ENCODE data around the gene NXPH1.

NXPH1 gene

GRCh38 chr7:8391353-8392062, 41.9 kb upstream of the NXPH1 start:
- no peak overlapping the region for H3K27ac ChIP-seq
- TF ChIP-seq POLR2AphosphoS5 (IDR thresholded peaks at IDR 0.05; ENCODE audit: borderline replicate concordance, low read depth, low read length): no peak
- TF ChIP-seq EZH2 (IDR thresholded peaks at IDR 0.05): no peak
- TF ChIP-seq FOXP2 (optimal IDR thresholded peaks at IDR 0.05; ENCODE audit: control extremely low read depth, extremely low read length, insufficient read depth): no peak
- no peak overlapping the region for H3K9ac ChIP-seq (ENCODE audit: insufficient read length)
- no peaks in the 10 kb centered on the region for H3K9me3 ChIP-seq (ENCODE audit: low read depth, low read length)
- no peak for DNase-seq (ENCODE audit: low read depth, low spot score)
- H3K36me3 ChIP-seq (ENCODE audit: insufficient read depth, low read length): no peaks in the 10 kb centered on the region
- H3K4me3 ChIP-seq: no peak overlapping the region

- H3K9ac ChIP-seq (ENCODE audit: insufficient read length): no peak overlapping the region
- no peaks in the 10 kb centered on the region for H3K36me3 ChIP-seq (ENCODE audit: insufficient read depth, low read length)
- no peak overlapping the region for H3K27ac ChIP-seq
- H3K4me3 ChIP-seq: no peak overlapping the region
- no peak for TF ChIP-seq POLR2AphosphoS5 (IDR thresholded peaks at IDR 0.05; ENCODE audit: borderline replicate concordance, low read depth, low read length)
- TF ChIP-seq EZH2 (IDR thresholded peaks at IDR 0.05): no peak
- no peak for TF ChIP-seq FOXP2 (optimal IDR thresholded peaks at IDR 0.05; ENCODE audit: control extremely low read depth, extremely low read length, insufficient read depth)
- DNase-seq (ENCODE audit: low read depth, low spot score): no peak
- no peaks in the 10 kb centered on the region for H3K9me3 ChIP-seq (ENCODE audit: low read depth, low read length)
Measured at GRCh38 chr7:8396294-8396693, 37.1 kb upstream of the NXPH1 start.

GRCh38 chr7:8408871-8409270, 24.5 kb upstream of the NXPH1 start:
- TF ChIP-seq FOXP2 (optimal IDR thresholded peaks at IDR 0.05; ENCODE audit: control extremely low read depth, extremely low read length, insufficient read depth) (no peak), EZH2 (IDR thresholded peaks at IDR 0.05) (no peak), POLR2AphosphoS5 (IDR thresholded peaks at IDR 0.05; ENCODE audit: borderline replicate concordance, low read depth, low read length) (no peak)
- DNase-seq (ENCODE audit: low read depth, low spot score): no peak
- no peaks in the 10 kb centered on the region for H3K9me3 ChIP-seq (ENCODE audit: low read depth, low read length)

GRCh38 chr7:8411103-8411502, 22.3 kb upstream of the NXPH1 start:
- H3K27ac ChIP-seq: no peak overlapping the region
- no peaks in the 10 kb centered on the region for H3K36me3 ChIP-seq (ENCODE audit: insufficient read depth, low read length)
- no peak overlapping the region for H3K4me3 ChIP-seq
- no peak for DNase-seq (ENCODE audit: low read depth, low spot score)
- no peak overlapping the region for H3K9ac ChIP-seq (ENCODE audit: insufficient read length)
- no peaks in the 10 kb centered on the region for H3K9me3 ChIP-seq (ENCODE audit: low read depth, low read length)
- TF ChIP-seq FOXP2 (optimal IDR thresholded peaks at IDR 0.05; ENCODE audit: control extremely low read depth, extremely low read length, insufficient read depth): no peak
- no peak for TF ChIP-seq POLR2AphosphoS5 (IDR thresholded peaks at IDR 0.05; ENCODE audit: borderline replicate concordance, low read depth, low read length)
- TF ChIP-seq EZH2 (IDR thresholded peaks at IDR 0.05): no peak

More at GRCh38 chr7:8408871-8409270, 24.5 kb upstream of the NXPH1 start:
- no peak overlapping the region for H3K27ac ChIP-seq
- no peak overlapping the region for H3K4me3 ChIP-seq
- H3K36me3 ChIP-seq (ENCODE audit: insufficient read depth, low read length): no peaks in the 10 kb centered on the region
- H3K9ac ChIP-seq (ENCODE audit: insufficient read length): no peak overlapping the region

- H3K4me3 ChIP-seq: no peak overlapping the region
- TF ChIP-seq FOXP2 (optimal IDR thresholded peaks at IDR 0.05; ENCODE audit: control extremely low read depth, extremely low read length, insufficient read depth) (no peak), EZH2 (IDR thresholded peaks at IDR 0.05) (no peak), POLR2AphosphoS5 (IDR thresholded peaks at IDR 0.05; ENCODE audit: borderline replicate concordance, low read depth, low read length) (no peak)
Measured at GRCh38 chr7:8413600-8413999, 19.8 kb upstream of the NXPH1 start.

GRCh38 chr7:8418629-8419245, 14.7 kb upstream of the NXPH1 start:
- H3K27ac ChIP-seq: no peak overlapping the region
- H3K9me3 ChIP-seq (ENCODE audit: low read depth, low read length): no peaks in the 10 kb centered on the region
- no peaks in the 10 kb centered on the region for H3K36me3 ChIP-seq (ENCODE audit: insufficient read depth, low read length)
- no peak overlapping the region for H3K4me3 ChIP-seq
- TF ChIP-seq POLR2AphosphoS5 (IDR thresholded peaks at IDR 0.05; ENCODE audit: borderline replicate concordance, low read depth, low read length): no peak
- TF ChIP-seq FOXP2 (optimal IDR thresholded peaks at IDR 0.05; ENCODE audit: control extremely low read depth, extremely low read length, insufficient read depth): no peak
- no peak for TF ChIP-seq EZH2 (IDR thresholded peaks at IDR 0.05)
- H3K9ac ChIP-seq (ENCODE audit: insufficient read length): no peak overlapping the region
- DNase-seq (ENCODE audit: low read depth, low spot score): peak; percentile 63

More at GRCh38 chr7:8413600-8413999, 19.8 kb upstream of the NXPH1 start:
- Histone ChIP-seq H3K9me3 (ENCODE audit: low read depth, low read length) (no peaks in the 10 kb centered on the region), H3K27ac (no peak overlapping the region), H3K36me3 (ENCODE audit: insufficient read depth, low read length) (no peaks in the 10 kb centered on the region), H3K9ac (ENCODE audit: insufficient read length) (no peak overlapping the region)
- DNase-seq (ENCODE audit: low read depth, low spot score): no peak

- no peaks in the 10 kb centered on the region for H3K36me3 ChIP-seq (ENCODE audit: insufficient read depth, low read length)
- H3K4me3 ChIP-seq: no peak overlapping the region
- DNase-seq (ENCODE audit: low read depth, low spot score): no peak
- no peak overlapping the region for H3K27ac ChIP-seq
- H3K9ac ChIP-seq (ENCODE audit: insufficient read length): no peak overlapping the region
- no peaks in the 10 kb centered on the region for H3K9me3 ChIP-seq (ENCODE audit: low read depth, low read length)
- no peak for TF ChIP-seq EZH2 (IDR thresholded peaks at IDR 0.05)
- no peak for TF ChIP-seq FOXP2 (optimal IDR thresholded peaks at IDR 0.05; ENCODE audit: control extremely low read depth, extremely low read length, insufficient read depth)
- no peak for TF ChIP-seq POLR2AphosphoS5 (IDR thresholded peaks at IDR 0.05; ENCODE audit: borderline replicate concordance, low read depth, low read length)
Measured at GRCh38 chr7:8422177-8422576, 11.2 kb upstream of the NXPH1 start.

GRCh38 chr7:8423057-8423456, 10.4 kb upstream of the NXPH1 start:
- DNase-seq (ENCODE audit: low read depth, low spot score): no peak

More at GRCh38 chr7:8423057-8423456, 10.4 kb upstream of the NXPH1 start:
- Histone ChIP-seq H3K4me3 (no peak overlapping the region), H3K36me3 (ENCODE audit: insufficient read depth, low read length) (no peaks in the 10 kb centered on the region), H3K9ac (ENCODE audit: insufficient read length) (no peak overlapping the region), H3K9me3 (ENCODE audit: low read depth, low read length) (no peaks in the 10 kb centered on the region), H3K27ac (no peak overlapping the region)
- TF ChIP-seq FOXP2 (optimal IDR thresholded peaks at IDR 0.05; ENCODE audit: control extremely low read depth, extremely low read length, insufficient read depth): no peak
- no peak for TF ChIP-seq POLR2AphosphoS5 (IDR thresholded peaks at IDR 0.05; ENCODE audit: borderline replicate concordance, low read depth, low read length)
- TF ChIP-seq EZH2 (IDR thresholded peaks at IDR 0.05): no peak
